Measurements from ENCODE around the gene HDAC4. TPM values are rescaled to one million over a fixed set of nuclear protein-coding genes. Genes with fewer than 3 reads are reported as not detected.

Gene HDAC4
- total and polyA plus RNA-seq, 2 experiments from 2014 or later = 8.1 to 41.8 TPM

DNA sequence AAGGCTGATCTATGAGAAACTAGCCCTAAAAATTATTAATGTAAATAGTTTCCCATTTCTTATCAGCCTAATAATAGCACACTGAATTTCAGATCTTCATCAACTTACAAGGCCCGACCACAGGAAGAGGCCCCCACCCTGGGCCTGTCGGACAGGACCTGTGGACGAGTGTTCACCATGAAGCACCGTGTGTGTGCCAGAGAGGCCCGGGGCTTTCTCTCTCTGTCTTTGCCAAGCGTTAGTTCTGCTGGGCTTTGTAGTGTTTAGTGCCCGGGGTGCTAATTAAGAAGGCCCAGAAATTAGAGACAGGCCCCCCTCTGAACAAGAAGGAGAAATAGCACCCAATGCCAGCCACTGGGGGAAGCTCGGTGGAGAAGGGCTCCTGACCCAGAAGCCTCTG, 287.2 kb downstream of the HDAC4 start:
- no peaks in the 10 kb centered on the region for H3K79me2 ChIP-seq (replicated peaks; ENCODE audit: insufficient read depth)
- H3F3A ChIP-seq (replicated peaks; ENCODE audit: low read depth) = no peaks in the 10 kb centered on the region
- TF ChIP-seq, protein P1, sequence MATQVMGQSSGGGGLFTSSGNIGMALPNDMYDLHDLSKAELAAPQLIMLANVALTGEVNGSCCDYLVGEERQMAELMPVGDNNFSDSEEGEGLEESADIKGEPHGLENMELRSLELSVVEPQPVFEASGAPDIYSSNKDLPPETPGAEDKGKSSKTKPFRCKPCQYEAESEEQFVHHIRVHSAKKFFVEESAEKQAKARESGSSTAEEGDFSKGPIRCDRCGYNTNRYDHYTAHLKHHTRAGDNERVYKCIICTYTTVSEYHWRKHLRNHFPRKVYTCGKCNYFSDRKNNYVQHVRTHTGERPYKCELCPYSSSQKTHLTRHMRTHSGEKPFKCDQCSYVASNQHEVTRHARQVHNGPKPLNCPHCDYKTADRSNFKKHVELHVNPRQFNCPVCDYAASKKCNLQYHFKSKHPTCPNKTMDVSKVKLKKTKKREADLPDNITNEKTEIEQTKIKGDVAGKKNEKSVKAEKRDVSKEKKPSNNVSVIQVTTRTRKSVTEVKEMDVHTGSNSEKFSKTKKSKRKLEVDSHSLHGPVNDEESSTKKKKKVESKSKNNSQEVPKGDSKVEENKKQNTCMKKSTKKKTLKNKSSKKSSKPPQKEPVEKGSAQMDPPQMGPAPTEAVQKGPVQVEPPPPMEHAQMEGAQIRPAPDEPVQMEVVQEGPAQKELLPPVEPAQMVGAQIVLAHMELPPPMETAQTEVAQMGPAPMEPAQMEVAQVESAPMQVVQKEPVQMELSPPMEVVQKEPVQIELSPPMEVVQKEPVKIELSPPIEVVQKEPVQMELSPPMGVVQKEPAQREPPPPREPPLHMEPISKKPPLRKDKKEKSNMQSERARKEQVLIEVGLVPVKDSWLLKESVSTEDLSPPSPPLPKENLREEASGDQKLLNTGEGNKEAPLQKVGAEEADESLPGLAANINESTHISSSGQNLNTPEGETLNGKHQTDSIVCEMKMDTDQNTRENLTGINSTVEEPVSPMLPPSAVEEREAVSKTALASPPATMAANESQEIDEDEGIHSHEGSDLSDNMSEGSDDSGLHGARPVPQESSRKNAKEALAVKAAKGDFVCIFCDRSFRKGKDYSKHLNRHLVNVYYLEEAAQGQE (IDR thresholded peaks at IDR 0.05; ENCODE audit: unreplicated experiment) = no peak
- no peak for TF ChIP-seq ZNF331 (CRISPR knock-in tag; IDR thresholded peaks at IDR 0.05; ENCODE audit: low read depth)
- TF ChIP-seq CREB1 (CRISPR knock-in tag; IDR thresholded peaks at IDR 0.05; ENCODE audit: low read depth) = no peak
- TF ChIP-seq, protein P2, sequence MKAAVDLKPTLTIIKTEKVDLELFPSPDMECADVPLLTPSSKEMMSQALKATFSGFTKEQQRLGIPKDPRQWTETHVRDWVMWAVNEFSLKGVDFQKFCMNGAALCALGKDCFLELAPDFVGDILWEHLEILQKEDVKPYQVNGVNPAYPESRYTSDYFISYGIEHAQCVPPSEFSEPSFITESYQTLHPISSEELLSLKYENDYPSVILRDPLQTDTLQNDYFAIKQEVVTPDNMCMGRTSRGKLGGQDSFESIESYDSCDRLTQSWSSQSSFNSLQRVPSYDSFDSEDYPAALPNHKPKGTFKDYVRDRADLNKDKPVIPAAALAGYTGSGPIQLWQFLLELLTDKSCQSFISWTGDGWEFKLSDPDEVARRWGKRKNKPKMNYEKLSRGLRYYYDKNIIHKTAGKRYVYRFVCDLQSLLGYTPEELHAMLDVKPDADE (IDR thresholded peaks at IDR 0.05) = no peak
- H3K4me3 Mint-ChIP-seq = no peak overlapping the region
- DNase-seq (ENCODE audit: low spot score) = no peak
- no peaks in the 10 kb centered on the region for H3K36me3 ChIP-seq (ENCODE audit: insufficient read depth)
- H3K9me3 Mint-ChIP-seq = no peaks in the 10 kb centered on the region
- H2AFZ ChIP-seq = no peak overlapping the region
- H3K4me1 ChIP-seq (ENCODE audit: insufficient read depth) = no peaks in the 10 kb centered on the region
- H3K27ac ChIP-seq (ENCODE audit: low read depth) = no peak overlapping the region
- H3K27me3 Mint-ChIP-seq (ENCODE audit: insufficient read depth, low read depth, poor library complexity) = peaks cover 27% of the 10 kb centered on the region
- peaks cover 12% of the 10 kb centered on the region for H3K36me3 Mint-ChIP-seq (ENCODE audit: low read depth)
- H3K27me3 ChIP-seq (ENCODE audit: insufficient read depth) = no peaks in the 10 kb centered on the region
- no peaks in the 10 kb centered on the region for H3K9me2 ChIP-seq (ENCODE audit: insufficient read depth)
- 0 out of 2 replicates have a peak overlapping the region, but pooled peaks have one; percentile 36 for H3K27ac Mint-ChIP-seq
- H3K4me2 ChIP-seq = no peak overlapping the region
- ATAC-seq = no peak
- no peaks in the 10 kb centered on the region for H4K20me1 ChIP-seq (replicated peaks; ENCODE audit: insufficient read depth)
- no peak overlapping the region for H3K4me3 ChIP-seq
- peaks cover 3% of the 10 kb centered on the region; the same call in 2 of the 3 replicates for H3K4me1 Mint-ChIP-seq

DNA sequence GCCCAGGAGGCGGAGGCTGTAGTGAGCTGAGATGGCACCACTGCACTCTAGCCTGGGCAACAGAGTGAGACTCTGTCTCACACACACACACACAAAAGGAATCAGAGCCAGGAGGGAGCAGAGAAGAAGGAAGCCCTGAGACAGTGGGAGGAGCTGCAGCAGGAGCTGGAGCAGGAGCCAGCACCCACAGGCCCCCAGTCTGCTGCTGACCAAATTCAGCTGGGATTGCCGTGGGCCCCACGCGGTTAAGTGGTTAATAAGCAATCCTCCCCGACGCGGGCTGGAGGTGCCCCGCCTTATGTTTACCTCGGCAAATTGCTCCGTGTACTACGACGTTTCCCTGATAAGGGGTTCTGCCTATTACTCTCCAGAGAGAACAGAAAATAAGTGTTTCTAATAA, 287.6 kb downstream of the HDAC4 start:
- no peak overlapping the region for H3K4me3 Mint-ChIP-seq
- Histone ChIP-seq H3K27ac (ENCODE audit: low read depth) (no peak overlapping the region), H2AFZ (no peak overlapping the region), H3K4me3 (no peak overlapping the region), H3K4me2 (no peak overlapping the region), H4K20me1 (replicated peaks; ENCODE audit: insufficient read depth) (no peaks in the 10 kb centered on the region), H3K36me3 (ENCODE audit: insufficient read depth) (no peaks in the 10 kb centered on the region), H3K79me2 (replicated peaks; ENCODE audit: insufficient read depth) (no peaks in the 10 kb centered on the region), H3F3A (replicated peaks; ENCODE audit: low read depth) (no peaks in the 10 kb centered on the region), H3K9me2 (ENCODE audit: insufficient read depth) (no peaks in the 10 kb centered on the region), H3K27me3 (ENCODE audit: insufficient read depth) (no peaks in the 10 kb centered on the region), H3K4me1 (ENCODE audit: insufficient read depth) (no peaks in the 10 kb centered on the region)
- H3K4me1 Mint-ChIP-seq = peaks cover 3% of the 10 kb centered on the region; the same call in 2 of the 3 replicates
- H3K27me3 Mint-ChIP-seq (ENCODE audit: insufficient read depth, low read depth, poor library complexity) = peaks cover 23% of the 10 kb centered on the region
- DNase-seq (ENCODE audit: low spot score) (no peak), ATAC-seq (no peak)
- peaks cover 15% of the 10 kb centered on the region for H3K36me3 Mint-ChIP-seq (ENCODE audit: low read depth)
- no peaks in the 10 kb centered on the region for H3K9me3 Mint-ChIP-seq
- no peak overlapping the region for H3K27ac Mint-ChIP-seq
- TF ChIP-seq EZH2 (IDR thresholded peaks at IDR 0.05; ENCODE audit: low read depth, unreplicated experiment) (no peak), ZNF331 (CRISPR knock-in tag; IDR thresholded peaks at IDR 0.05; ENCODE audit: low read depth) (no peak), EZH2phosphoT487 (IDR thresholded peaks at IDR 0.05; ENCODE audit: unreplicated experiment) (no peak), NANOG (IDR thresholded peaks at IDR 0.05; ENCODE audit: borderline replicate concordance) (no peak), ZNF114 (CRISPR knock-in tag; IDR thresholded peaks at IDR 0.05) (no peak), CREB1 (CRISPR knock-in tag; IDR thresholded peaks at IDR 0.05; ENCODE audit: low read depth) (no peak), JUNB (IDR thresholded peaks at IDR 0.05; ENCODE audit: unreplicated experiment) (no peak), POLR2AphosphoS5 (IDR thresholded peaks at IDR 0.05; ENCODE audit: low read depth) (no peak)
- TF ChIP-seq, protein P2 (IDR thresholded peaks at IDR 0.05) = no peak
- TF ChIP-seq, protein P1 (IDR thresholded peaks at IDR 0.05; ENCODE audit: unreplicated experiment) = no peak

Data from GM23338 (cell line).